Prostate gland (tissue), 2 donors: ENCODE measurements around the gene APOBEC3A.

ENCODE experiments used
- CTCF ChIP-seq, 4 experiments: fragments of 200-600 bp in 2 of 4; fragments of 450-650 bp in 2 of 4; sonication (generic) in 2 of 4; IDR thresholded peaks; 1 replicate in 3 of 4; 2 replicates in 1 of 4; pipeline ENCODE4 v1.5.1; 2016 to 2019; ENCODE audit warnings: antibody characterized with exemption in 4 of 4, mild to moderate bottlenecking in 2 of 4, moderate library complexity in 2 of 4
- POLR2A ChIP-seq: fragments of 450-650 bp; IDR thresholded peaks from one replicate; pipeline ENCODE4 v1.6.1; 2016; ENCODE audit warnings: antibody characterized with exemption, mild to moderate bottlenecking

- TF ChIP-seq CTCF (IDR thresholded peaks at IDR 0.05) (no peak), POLR2A (no peak)
Observed at GRCh38 chr22:38971791-38972190, 14.4 kb downstream of the APOBEC3A start.
